Fibroblast of skin of right biceps (primary cell): ENCODE results near the gene LCN12.
A peak's percentile ranks its signal among the peaks of the same experiment; 100 is the strongest.

Source experiments
- DNase-seq: peaks from one replicate; pipeline ENCODE4 v3.0.0-alpha.2; 2013

Gene LCN12

GRCh38 chr9:136945333-136946227, 6.5 kb upstream of the LCN12 start:
- no peak for DNase-seq

- no peak for DNase-seq
Measured at GRCh38 chr9:136946228-136947027, 5.6 kb upstream of the LCN12 start.

DNA sequence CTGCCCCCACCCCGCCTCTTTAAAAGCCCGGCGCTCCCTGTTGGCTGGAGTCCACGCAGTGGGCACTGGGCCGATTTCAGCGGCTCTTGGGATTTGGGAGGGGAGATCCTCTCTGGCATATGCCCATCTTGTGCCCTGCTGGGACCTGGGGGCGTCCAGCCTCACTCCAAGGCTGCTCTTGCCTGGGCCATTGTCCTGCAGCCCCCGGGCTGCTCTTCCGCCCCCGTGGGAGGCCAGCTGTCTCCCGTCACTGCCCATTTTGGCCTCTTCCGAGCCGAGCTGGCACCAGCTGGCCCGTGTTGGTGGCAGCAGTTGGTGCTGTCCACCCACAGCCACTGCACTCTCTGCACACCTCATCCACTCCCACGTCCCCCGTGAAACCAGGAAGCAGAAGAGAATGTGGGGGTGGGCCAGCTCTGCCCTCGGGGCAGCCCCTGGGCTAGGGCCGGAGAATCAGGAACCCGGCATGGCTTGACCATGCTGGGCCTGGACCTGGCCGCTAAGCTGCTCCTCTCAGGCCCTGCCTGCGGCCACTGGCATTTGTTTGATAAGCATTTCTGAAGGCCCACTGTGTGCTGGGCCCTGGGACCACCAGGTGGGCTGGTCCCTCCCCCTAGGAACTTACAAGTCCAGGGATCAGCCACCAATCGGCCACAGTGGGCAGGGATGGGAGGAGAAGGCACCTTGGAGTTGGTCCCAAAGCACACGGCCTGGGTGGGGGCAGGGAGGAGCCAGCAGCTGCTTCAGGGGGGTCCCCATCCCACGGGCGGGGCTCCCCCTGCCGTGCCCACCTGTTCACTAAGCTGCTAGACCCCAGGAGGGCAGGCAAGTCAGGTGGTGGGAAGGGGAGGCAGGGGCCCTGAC, 4.8 kb upstream of the LCN12 start:
- no peak for DNase-seq

- peak; percentile 21 for DNase-seq
Measured at GRCh38 chr9:136947955-136948510, 4.0 kb upstream of the LCN12 start.

DNA sequence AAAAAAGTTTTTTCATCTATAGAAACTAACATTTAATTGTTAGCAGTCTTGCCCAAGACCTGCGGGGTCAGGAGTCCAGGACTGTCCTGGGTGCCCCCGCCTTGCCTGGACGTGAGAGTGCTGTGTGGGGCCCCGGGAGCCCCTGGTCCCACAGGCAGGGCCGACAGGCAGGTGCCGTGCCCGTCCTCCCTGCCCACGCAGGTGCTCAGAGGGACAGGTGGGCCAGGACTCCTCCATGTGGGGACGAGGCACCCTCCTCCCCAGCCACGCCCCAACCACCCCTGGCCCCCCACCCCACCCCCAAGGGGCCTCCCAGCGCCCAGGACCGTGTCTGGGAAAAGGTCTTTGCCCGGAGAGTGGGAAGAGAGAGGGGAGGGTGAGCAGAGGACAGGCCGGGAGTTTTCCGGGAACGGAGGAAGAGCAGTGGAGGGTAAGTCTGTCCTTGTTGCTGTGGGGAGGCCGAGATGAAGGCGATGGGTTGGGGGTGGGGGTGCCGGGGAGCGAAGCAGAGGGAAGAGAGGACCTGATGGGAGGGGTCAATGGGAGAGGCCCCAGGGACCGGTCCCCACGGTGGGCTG, 2.7 kb upstream of the LCN12 start:
- no peak for DNase-seq

DNA sequence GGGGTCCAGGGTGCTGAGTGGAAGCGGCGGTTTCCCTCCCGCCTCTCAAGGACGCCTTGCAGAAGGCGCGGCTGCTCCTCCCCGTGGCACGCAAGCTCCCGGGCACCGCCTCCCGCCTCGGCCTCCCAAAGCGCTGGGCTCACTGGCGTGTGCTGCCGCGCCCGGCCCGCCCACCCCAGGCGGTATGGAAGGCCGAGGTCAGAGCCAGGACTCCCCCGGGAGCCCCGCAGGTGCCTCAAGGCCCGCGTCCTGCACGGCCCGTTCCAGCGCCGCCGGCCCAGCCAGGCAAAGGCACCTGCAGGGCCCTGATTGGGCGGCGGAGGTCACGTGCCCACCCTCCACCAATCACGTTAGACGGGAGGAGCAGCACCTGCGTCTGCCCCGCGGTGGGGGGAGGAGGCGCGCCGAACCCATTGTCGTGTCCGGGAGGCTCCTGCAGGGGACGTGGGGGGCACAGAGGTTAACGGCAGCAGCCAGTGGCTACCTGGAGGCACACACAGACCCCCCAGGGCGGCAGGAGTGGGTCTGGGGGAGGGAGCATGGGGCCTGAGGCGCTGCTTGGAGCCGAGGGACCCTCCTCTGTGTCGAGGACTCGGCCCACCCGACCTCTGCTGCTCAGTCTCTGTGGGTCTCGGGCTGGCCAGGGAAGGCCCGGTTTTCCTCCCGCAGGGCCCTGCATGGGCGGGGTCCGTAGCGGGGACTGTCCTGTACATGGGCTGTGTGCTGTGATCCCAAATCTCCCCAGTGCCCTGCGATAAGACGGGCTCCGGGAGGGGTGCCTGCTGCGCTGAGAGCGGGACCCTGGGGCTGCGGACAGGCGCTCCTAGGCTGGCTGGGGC, 2.0 kb upstream of the LCN12 start:
- peak; percentile 77 for DNase-seq

DNA sequence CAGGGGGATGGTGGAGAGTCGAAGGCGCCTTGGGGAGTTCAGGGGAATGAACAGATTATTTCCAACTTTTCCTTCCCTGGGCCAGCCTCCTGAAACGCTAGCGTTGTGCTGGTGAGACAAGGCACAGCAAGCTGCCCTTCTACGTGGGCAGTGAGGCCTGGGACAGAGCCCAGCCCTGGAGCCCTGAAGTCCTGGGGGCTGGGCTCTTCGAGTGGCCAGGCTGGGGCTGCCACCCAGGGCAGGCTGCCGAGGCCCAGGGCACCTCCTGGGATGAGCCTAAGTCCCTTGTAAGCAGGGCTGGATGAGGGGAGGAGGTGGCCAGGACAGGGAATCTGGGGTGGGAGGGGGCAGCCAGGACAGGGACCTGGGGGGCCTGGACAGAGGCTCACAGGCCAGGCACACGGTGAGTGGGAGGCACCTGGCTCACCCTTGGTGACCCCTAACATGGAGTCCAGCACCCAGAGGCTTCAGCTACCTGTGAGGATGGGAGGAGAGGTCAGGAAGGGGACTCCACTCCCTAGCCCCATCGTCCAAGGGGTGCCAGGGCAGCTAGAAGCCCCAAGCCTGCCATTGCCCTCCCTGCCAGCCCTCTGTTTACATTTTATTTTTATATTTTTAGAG, 1.3 kb upstream of the LCN12 start:
- DNase-seq: no peak

DNA sequence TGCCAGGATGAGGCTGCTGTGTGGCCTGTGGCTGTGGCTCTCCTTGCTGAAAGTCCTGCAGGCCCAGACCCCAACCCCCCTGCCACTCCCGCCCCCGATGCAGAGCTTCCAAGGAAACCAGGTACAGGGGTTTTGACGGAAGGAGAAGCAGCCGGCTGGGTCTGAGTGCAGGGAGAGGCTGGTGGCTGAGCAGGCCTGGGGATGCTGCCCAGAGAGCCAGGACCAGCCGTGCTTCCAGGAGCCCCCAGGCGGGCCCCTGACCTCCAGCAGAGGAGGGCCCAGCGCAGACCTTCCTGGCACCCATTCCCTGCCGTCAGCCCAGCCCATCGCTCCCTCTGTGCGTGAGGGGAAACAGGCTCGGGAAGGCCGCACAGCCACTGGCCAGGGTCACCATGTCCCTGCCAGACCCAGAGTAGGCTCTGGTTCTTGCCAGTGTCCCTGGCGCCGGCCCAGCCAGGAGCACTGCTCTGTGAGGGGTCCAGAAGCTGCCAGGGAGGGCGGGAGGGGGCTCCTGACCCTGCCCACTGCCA, 313 bp downstream of the LCN12 start:
- no peak for DNase-seq

DNA sequence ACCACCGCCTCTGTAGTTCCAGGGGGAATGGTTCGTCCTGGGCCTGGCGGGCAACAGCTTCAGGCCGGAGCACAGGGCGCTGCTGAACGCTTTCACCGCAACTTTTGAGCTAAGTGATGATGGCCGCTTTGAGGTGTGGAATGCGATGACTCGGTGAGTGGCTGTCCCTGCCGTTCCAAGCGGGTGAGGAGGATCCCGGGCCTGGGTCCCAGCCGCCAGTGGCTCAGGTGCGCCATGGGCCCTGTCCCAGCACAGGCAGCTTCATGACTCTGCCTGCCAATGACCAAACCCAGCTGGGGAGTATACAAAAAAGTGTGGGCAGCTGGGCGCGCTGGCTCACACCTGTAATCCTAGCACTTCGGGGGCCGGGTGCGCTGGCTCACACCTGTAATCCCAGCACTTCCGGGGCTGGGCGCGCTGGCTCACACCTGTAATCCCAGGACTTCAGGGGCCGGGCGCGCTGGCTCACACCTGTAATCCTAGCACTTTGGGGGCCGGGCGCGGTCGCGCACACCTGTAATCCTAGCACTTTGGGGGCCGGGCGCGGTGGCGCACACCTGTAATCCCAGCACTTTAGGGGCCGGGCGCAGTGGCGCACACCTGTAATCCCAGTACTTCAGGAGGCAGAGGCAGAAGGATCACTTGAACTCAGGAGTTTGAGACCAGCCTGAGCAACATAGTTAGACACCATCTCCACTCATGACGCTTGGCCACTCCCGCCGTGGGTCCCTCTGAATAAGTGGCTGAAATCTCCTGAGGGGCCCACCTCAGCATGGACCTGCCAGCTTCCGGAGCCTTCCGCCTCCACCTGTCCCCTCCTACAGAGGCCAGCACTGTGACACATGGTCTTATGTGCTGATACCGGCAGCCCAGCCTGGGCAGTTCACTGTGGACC, 1.1 kb downstream of the LCN12 start:
- no peak for DNase-seq

- DNase-seq: no peak
Measured at GRCh38 chr9:136953771-136954269, 1.7 kb downstream of the LCN12 start.

DNA sequence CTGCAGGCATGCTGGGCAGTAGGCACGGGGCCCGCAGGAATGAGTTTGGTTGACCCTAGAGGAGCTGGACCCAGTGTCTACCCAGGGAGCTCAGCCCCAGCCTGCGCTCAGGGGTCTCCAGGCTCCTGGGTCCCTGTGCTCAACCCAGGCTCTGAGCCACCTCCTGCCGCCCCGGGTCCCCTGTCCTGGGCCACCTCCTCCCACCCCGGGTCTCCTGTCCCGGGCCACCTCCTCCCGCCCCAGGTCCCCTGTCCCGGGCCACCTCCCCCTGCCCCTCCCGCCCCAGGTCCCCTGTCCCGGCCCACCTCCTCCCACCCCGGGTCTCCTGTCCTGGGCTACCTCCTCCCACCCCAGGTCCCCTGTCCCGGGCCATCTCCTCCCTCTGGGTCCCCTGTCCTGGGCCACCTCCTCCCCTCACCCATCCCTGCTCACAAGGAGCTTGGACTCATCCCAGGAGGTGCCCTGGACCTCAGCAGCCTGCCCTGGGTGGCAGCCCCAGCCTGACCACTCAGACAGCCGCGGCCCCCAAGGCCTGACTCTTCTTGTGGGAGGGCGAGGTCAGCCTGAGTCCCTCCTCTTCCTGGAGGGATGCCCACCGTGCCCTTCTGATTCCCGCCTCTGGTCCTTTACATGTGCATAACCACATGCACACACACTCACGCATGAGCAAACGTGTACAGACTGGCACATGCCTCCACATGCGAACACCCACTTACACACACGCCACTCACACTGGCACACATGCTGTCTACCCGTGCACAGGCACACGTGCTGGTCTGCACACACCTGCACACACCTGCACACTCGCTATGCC, 2.4 kb downstream of the LCN12 start:
- no peak for DNase-seq

DNA sequence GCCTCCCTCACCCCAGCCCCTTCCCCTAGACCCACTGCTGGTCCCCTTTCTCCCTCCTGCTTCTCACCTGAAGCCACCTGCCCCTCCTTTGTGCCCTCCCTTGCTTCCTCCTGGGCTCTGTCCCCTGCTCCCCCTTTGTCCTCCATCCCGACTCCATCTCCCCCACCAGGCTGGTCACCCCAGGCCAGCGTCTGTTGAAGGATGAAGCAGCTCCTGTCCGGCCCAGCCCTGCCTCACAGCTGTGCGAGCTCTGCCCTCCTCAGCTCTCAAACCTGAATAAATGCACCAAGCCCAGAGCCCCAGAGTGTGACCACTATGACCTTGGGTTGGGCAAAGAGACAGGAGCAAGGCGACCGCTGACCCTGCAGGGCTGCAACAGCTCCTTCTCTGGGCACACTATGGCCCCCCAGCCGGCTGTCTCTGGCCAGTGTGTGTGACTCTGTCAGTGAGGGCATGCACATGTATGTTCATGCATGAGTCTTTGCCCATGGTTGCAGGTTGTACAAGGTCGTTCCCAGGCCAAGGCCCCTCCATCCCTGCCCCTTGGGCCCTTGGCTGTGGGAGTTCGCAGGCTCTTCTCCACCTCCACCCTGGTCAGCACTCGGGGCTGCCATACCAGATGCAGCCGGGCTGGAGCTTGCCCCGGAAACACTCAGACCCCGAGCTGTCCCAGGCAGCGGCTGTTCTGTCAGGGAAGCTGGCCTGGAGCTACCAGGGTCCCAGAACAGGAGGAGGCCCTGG, 3.3 kb downstream of the LCN12 start:
- DNase-seq: no peak

DNA sequence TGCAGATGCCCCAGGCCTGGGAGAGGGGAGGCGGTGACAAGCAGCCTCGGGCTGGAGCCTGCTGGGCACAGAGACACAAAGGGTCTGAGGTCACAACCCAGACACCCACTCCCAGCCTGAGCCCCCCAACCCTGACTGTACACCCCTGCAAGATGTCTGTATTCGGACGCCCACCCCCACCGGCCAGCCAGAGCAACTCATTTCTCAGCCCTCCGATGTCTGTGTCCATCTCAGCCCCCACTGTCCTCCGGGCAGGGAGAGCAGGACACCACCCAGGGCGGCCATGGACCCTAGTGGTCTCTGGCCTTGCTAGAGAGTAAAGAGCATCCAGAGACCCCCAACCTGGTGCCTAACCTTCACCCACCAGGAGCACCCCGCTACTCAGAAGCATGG, 3.9 kb downstream of the LCN12 start:
- no peak for DNase-seq

DNA sequence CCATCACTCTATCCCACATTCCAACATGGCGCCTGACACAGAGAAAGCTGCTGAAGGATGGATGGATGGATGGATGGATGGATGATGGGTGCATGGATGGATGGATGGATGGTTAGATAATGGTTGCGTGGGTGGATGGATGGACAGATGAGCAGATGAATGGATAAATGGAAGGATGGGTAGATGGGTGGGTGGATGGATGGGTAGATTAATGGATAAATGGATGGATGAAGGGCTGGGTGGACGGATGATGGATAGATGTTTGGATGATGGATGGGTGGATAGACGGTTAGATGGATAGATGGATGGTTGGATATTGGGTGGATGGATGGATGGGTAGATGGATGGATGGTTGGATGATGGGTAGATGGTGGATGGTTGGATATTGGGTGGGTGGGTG, 4.5 kb downstream of the LCN12 start:
- no peak for DNase-seq

DNA sequence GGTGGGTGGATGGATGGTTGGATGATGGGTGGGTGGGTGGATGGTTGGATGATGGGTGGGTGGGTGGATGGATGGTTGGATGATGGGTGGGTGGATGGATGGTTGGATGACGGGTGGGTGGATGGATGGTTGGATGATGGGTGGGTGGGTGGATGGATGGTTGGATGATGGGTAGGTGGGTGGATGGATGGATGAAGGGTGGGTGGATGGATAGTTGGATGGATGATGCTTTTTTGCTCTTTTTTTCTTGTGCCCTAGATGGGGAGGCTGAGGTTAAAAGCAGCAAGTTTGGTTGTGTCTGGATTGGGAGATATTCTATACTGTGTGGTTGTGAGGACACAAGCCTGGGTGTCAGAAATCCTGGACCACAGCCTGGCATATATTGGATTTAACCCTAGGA, 5.4 kb downstream of the LCN12 start:
- no peak for DNase-seq

DNA sequence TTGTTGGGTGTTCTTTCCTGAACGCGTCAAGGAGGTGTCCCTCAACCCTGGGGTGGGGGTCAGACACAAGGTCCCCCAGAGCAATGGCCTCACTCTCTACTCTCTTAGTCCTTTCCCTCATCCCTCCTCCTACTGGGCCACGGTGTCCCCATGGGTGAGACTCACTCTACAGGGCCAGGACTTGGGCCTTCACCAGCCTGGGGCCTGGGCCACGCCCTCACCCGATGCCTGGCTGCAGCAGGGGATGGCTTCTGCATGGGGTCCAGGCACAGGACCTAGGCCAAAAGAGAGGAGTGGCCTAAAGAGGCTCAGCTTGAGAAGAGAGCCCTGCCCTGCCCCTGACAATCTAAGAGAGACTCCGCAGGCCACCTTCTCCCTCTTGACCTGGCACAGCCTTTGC, 5.8 kb downstream of the LCN12 start:
- no peak for DNase-seq

DNA sequence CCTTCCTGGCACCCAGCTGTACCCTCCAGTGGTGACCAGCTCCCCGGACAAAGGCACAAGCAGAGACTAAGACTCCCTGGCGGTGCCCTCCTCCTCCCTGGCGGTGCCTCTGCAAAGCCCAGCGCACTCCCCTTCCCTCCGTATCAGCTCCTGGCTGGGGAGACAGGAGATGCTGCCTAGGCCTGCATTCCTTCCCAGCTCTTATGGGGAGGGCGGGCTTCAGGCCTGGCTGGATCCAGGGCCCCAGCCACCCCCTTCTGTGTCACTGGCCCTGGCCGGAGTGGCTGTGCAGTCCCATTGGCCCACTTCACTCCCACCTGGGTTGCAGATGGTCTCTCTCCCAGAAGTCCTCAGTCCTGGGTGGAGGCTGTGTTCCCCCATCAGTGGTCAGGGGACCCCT, 6.4 kb downstream of the LCN12 start:
- DNase-seq: no peak
